SK-MEL-5 (cell line): Measurements from ENCODE around the gene FAM219A. TPM values are rescaled to one million over a fixed set of nuclear protein-coding genes. Genes with fewer than 3 reads are reported as not detected.
A peak's percentile ranks its signal among the peaks of the same experiment; 100 is the strongest.

Source experiments
- DNase-seq: peaks from one replicate; pipeline ENCODE4 v3.0.0-alpha.2; 2016; ENCODE audit warnings: low read depth, low spot score
- in situ Hi-C: cut with HindIII; loops from 2 replicates; pipeline ENCODE4 v1.10.0; 2016; ENCODE audit warnings: low sequenced_read_pairs, high pct_unique_total_duplicates, low pct_unique_long_range_greater_than_20kb
- total RNA-seq: library from RNA; depleted of rRNA; stranded (reverse); fragments of >200 nt; shearing (Covaris generic); gene quantifications from 2 replicates; pipeline ENCODE4 v1.2.3, GENCODE V29; 2014

FAM219A gene
- total RNA-seq, 1 experiment from 2014 or later = 8.2 TPM

DNA sequence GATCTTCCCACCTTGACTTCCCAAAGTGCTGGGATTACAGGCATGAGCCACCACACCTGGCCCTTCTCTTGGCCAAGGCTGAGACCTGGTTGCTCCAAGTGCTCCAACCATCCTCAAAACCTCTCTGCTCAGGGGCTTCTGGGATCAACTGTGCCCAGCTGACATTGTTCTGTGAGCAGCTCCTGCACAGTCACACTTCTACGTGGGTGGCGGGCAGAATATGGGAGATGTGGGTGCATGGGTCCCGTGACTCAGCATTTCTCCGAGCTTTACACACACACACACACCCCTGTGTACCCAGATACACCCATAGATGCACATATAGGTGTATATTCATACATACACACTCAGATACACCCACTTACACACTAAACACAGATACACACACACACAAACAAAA lies 71.1 kb downstream of the FAM219A start:
- DNase-seq = no peak
- in situ Hi-C loops = no loop called here

DNA sequence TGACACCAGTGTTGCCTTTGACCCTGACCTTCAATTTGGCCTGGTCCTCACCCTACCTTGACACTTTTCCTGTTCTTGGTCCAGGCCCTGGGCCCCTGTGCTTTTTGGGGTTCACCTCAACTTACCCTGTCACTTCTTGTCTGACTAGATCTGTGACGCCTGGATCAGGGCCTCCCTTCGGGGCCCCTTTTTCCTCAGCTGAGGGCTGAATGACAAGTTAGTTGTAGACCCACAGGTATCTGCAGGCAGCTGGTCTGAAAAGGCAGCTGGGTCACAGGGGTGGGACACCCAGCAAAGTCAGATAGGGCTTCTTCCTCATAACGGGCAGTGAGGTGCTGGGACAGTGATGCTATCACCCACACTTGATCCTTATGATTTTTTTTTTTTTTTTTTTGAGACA lies 71.7 kb downstream of the FAM219A start:
- in situ Hi-C loops = no loop called here
- DNase-seq = no peak

DNA sequence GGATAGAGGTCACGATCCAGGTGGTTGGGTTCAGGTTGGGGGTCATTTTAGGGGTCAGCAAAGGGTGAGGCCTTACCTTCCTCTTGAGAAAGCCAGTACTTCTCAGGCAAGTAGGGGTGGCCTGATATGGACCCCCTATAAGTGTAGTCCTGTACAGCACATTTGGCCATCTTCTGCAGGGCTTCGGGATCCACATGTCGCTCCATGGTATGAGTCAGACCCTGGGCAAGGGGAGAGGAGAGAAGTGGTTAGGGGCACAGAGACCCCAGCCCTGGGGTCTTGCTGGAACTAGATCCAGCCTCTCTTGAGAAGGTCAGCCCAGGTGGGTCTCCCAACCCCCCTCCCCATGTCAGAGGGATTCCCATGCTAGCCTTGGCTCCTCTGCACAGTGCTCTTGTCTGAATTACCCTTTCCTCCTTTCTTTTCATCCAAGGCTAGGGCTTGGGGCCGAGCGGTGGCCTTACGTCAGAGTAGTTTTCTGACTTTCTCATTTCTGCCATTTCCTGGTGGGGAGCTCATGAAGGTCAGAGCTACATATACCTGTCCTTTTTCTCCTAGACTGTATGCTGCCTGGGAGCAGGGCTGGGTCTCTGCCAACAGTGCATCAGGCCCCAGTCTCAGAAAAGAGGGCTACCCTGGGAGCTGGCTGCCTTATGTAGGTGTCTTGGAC lies 72.7 kb downstream of the FAM219A start:
- in situ Hi-C loops = no loop called here
- DNase-seq = no peak

DNA sequence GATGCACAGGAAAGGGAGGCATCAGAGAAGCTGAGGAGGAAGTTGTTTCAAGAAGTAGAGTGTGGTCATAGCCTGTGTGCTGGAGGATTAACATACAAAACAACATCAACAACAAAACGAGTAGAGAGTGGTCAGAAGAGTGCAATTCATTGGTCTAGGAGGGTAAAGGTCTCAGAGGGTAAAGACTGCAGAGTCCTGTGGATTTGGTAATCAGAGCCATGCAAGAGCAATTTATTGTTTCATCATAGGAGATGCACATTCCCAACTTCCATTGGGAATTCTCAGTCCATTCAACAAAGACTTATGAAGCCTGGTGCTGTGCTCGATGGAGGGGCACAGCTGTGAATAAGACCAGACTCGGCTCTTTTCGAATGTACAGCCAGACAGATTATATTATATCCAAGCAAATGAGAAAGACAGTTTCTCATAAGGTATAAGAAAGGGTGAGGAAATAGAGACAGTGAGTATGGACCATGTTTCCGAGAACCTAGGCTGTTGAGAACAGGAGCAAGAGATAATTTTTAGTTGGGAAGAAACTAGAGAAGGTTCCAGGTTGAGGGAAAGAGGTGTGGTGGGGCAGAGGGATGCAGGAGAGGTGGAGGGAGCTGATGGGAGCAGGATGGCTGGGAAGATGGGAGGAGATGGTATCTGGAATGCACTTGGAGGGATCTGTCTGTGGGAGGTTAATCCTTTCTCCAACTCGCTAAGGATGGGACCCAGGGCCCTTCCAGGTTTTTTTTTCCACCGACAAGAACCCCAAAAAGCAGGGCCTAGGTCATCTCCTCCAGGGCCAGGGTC lies 73.8 kb downstream of the FAM219A start:
- in situ Hi-C loops = no loop called here
- DNase-seq = no peak

DNA sequence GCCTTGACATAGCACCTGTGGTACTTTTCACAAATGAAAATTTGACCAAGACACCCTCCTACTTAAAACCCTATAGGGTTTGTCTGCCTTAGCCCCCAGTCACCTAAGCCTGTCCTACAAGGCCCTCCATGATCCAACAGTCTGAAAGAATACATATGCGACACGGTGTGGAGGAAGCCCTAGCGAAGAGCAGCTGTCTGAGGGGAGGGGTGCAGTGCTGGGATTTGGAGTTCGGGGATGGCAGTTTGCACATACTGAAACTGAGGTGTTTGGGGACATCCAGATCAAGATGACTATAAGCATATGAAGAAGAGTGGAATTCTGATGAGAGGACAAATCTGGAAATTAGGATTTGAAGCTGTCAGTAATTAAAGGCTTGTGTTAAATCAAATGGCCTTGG lies 74.5 kb downstream of the FAM219A start:
- in situ Hi-C loops = no loop called here
- no peak for DNase-seq

DNA sequence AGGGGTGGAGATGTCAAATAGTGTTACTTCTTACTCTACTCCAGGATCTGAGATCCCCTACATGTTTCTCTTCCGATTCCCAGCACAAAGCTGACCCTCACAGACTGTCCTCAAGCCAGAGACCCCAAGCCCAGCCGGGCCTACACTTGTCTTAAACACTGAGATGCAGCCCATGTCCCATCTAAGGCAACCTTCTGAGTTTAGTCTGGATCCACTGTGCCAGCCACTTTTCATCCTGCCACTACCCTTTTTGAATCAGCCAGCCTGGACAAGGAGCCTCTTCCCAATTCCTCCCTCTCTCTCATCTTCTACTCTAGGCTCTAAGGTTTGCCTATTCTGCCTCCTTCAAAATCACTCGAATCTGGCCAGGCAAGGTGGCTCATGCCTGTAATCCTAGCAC lies 75.5 kb downstream of the FAM219A start:
- no peak for DNase-seq
- in situ Hi-C loops = no loop called here

DNA sequence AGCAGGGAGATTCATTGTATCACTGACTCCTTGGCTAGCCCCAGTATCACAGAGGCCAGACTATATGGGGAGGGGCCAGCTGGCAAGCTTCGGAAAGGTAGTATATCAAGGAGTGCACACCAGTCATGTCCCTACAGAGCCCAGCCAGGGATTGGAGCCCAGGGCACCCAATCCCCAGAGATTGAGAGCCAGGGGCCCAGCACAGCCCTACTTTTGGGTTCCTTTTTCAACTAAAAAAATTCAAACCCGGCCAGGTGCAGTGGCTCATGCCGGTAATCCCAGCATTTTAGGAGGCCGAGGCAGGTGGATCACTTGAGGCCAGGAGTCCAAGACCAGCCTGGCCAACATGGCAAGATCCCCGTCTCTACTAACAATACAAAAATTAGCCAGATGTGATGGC lies 76.3 kb downstream of the FAM219A start:
- in situ Hi-C loops = no loop called here
- no peak for DNase-seq

DNA sequence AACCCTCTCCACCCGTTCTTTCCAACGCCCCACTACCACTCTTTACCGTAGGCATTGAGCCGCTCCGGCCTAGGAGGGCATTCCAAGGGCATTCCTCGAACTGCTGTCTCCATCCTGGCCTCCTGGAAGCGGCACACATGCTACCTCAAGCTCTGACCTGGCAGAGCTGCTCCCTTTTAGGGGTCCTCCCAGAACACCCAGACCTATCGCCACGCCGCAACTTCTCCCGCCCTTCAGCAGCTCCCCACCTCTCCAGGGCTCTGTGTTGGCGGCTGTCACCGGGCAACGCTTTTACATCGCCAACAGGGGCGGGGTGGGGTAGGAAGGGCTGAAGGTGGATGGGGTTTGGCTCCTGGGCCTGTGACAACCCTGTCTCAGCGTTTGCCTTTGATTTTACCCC lies 77.0 kb downstream of the FAM219A start:
- in situ Hi-C loops = no loop called here
- DNase-seq = no peak

DNA sequence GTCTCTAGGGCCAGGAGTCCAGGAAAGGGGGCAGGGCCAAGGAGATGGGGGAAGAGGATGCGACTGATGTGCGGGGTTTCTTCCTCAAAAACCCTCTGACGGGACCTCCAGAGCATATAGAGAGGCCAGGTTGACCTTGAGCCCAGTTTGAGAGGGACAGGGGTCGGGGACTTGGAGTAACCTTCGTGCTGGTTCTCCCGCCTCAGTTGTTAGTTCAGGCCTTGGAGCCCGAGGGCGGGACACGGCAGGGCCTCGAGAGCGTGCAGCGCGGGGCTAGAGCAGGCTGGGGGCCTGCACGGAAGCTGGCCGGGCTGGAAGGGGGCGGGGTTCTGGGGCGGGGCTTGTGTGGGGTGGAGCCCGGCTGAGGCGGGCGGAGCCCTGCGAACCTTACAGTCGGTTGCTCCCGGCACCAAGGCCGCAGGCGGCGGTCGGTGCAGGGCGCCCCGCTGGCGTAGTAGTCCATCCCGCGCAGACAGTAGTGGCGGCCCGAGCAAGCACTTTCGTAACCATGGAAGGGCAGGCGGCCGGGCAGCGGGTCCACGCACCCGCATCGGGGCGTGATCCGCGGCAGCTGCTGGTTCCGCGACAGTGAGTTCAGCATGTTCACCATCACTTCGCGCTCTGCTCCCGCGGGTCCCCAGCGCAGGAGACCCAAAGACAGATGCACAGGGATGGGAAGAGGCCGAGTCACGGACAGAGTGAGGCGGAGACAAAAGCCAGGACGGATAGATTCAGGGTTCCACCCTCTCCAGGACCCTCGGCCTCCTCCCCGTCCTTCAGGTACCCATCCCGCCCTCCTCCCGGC lies 77.7 kb downstream of the FAM219A start:
- no peak for DNase-seq
- in situ Hi-C loops = no loop called here

DNA sequence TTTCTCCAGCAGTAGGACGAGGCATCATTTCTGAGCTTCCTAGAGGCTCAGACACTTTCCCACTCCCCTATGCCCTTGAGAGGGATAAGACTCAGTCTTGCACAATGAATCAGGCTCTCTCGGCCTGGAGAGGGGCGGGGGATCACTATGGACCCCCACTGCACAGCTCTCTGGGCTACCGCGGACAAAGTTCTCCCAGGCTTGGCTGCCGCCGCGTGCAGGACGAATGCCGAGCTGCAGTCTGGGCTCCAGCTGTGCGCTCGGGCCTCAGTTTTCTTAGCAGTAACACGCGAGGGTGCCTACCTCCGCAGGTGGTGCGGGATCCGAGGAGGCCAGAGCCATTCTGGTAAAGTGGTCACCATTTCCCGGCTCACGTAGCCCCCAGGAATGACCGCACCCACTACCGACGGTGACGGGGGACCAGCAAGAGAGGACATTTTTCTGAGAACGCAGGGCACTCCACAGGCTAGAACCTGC lies 78.3 kb downstream of the FAM219A start:
- DNase-seq = no peak
- in situ Hi-C loops = no loop called here

DNA sequence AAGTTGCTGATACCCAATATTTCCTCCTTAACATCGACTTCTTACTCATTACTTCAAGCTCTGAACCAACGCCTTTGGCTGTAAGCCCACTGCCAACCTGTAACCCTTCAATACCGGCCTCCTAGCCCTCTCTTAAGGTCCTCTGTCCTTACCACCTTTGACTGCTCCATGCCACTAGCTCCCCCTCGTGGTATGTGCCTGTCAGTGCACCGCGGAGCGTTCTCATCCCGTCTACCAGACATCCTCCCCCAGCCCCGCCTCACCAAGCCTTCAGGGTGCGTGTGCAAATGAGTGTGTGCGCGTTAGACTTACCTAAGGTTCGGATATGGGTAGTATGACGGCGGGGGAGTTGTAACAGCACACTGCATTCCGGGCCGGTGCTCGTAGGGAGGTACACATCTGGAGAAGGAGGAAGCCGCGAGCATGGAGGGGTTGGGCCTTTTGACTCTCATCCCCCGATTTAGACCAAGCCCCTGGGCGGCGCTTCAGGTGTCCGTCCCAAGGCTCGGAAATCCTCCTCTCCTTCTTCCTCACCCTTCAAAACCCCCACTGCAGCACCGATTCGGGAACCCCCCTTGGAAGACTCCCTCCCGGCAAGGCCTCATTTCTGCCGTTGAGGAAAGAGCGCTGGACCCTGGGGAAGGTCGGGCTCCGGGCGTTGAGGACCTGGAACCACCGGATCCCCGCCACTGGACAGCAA lies 78.9 kb downstream of the FAM219A start:
- peak; percentile 83 for DNase-seq
- in situ Hi-C loops = no loop called here

DNA sequence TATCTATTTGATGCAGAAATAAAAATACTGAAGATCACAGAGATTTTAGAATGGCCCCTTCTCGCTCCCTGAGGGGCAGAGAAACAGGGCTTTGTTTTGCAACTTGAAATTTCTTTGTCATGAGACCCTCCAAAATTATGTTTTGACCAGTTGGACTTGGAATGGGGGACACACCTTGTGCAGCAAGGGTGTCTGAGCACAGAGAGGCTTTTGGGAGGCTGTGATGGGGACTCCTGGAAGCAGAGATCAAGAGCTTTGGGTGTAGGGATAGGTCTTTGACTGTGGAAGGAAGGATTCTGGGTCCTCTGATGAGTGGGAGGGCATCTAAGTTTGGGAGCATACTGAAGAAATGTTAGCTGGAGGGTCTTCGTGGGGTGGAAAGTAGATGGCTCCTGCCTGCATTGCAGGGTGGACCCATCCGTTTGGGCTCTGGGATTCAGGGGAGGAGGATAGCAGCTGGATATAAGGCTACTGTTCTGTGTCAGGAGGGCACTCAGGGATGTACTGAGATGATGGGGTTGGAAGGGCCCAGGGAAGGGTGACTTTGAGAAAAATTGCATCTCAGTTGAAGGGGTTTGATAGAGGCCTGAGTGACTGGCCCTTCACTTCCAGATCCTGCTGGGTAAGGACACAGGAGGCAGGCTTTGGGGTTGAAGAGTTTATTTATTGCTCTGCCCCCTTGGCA lies 79.9 kb downstream of the FAM219A start:
- in situ Hi-C loops = no loop called here
- DNase-seq = no peak

DNA sequence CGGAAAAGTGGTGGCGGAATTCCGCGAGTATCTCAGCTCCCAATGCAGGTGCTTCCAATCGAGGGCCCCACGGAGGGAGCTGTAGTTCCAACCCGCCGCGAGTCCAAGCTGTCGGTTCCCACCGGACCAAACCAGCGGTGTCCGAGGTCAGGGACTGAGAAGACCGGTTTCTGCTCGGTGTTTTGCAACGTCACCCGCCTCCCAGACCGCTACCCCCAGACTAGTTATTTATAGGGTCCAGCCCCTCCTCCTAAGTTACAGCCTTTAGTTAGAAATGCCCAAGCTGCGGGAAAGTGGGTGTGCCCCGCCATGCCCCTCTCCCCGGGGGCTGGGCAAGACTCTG lies 81.0 kb downstream of the FAM219A start:
- DNase-seq = no peak
- in situ Hi-C loops = no loop called here

DNA sequence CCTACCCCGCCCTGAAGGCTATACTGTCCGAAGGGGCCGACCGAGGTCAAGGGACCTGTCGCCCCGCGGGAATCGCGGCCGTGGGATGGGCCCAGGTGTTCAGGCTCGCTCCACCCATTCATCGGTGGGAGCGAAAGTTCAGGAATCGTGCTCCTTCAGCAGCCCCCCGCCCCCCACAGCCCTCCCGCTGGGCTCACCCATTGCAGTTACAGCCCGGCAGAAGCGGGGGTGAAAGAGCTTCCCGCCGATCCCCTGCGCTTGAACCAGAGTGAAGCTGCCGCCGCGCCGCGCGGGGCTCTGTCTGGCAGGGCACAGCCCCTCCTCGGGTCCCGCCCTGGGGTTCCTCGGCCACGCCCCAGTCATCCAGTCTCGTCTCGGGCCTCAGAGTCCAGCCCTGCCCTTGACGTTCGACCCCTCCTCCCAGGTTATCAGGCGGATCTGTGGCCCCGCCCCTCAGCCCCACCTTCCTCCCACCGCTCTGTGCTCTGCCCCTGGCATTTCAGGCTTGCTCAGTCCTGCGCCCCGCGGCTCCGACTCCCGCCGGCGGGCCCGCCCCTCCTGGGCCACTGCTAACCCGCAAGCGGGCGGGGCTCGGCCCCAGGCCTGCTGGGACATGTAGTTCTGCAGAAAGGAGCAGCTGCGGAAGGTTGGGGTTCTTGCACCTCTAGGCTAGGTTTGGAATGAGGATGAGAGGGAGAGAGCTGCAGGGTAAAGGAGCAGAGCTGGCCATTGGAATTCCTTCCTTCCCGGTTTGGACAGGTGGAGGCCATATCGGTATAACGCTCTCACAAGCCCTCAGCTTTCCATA lies 81.6 kb downstream of the FAM219A start, which contains the start of gene MYORG:
Gene MYORG (minus strand): TSS at position 303 of the 808 bp plus-strand sequence. CDS start 3,955 bp downstream, outside the sequence.
- peak; percentile 92 for DNase-seq
- in situ Hi-C loops = no loop called here

DNA sequence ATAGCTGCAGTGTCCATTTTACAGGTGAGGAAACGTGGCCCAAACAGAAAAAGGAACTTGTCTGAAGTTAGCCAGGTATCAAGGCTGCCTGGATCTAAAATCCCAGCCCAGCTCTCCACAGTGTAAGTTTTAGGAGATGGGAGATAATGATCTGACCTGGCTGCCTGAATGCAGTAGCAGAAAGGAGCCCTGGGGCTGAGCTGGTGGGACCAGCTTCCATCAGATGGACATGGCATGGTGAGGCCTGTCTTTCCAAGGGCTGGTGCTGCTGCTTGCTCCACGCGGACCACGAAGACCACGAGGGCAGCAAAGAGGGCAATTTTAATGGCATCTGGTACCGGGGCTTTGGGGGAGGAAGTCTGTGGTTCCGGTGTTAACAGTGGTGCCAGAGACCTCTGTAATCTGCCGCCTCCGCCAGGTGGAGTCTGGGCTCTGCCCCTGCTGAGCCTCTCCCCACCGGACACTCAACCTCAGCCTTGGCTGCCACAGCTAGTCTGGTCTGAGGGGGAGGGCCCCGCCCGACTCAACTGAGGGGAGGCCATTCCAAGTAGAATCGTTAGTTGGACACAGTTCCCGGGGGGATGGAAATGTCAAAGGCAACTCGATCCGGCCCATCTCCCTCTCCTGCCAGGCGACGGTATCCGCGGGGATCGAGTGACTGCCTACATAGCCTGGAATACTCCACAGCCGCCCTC lies 82.3 kb downstream of the FAM219A start:
- in situ Hi-C loops = no loop called here
- DNase-seq = peak; percentile 16

DNA sequence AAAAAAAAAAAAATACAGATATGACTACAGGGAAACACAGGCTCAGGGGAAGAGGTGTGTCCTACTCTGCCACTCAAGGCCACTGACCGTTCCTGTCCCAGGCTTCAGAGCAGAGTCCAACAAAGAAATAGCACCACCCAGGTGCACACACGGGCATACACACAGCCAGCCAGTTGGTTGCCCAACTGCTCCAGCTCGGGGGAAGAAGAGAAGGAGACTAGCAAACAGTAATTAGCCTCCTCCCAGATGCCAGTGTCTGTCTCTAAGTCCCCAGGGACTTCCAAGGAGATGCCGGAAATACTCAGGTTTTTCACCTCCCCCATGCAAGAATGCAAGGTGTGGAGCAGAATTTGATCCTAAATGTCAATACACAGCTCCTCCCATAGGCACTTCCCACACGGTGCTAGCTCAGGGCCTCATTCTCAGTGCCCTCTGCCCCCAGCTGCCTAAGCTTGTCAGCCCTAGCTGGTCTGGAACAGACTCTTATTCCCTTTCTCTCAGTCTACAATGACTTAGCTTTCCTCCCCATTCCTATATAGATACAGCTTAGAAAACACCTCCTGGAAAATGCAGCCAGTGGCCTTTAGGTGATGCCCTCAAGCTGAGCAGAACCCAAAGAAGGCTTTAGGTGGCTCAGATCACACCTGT lies 83.3 kb downstream of the FAM219A start:
- in situ Hi-C loops = no loop called here

More for the DNA sequence above, 83.3 kb downstream of the FAM219A start:
- no peak for DNase-seq
